Activated T-helper 1 cell treated with Interleukin-2 at 50 U/mL for 16 hours (primary cell): Measurements from ENCODE around the gene RSAD1.

Source experiments
- DNase-seq: peaks from one replicate; pipeline ENCODE4 v3.0.0-alpha.2; 2020; ENCODE audit warnings: low read depth

RSAD1 gene

GRCh38 chr17:50458270-50458669 is 20.4 kb upstream of the RSAD1 start:
- DNase-seq: no peak

GRCh38 chr17:50458701-50459676 is 19.7 kb upstream of the RSAD1 start:
- DNase-seq: no peak

GRCh38 chr17:50459756-50460155 is 18.9 kb upstream of the RSAD1 start:
- no peak for DNase-seq

- no peak for DNase-seq
Measured at GRCh38 chr17:50460831-50461526, 17.7 kb upstream of the RSAD1 start.

GRCh38 chr17:50461550-50462132 is 17.0 kb upstream of the RSAD1 start:
- no peak for DNase-seq

- DNase-seq: no peak
Measured at GRCh38 chr17:50462446-50462845, 16.2 kb upstream of the RSAD1 start.

- DNase-seq: no peak
Measured at GRCh38 chr17:50464121-50464520, 14.5 kb upstream of the RSAD1 start.

- DNase-seq: no peak
Measured at GRCh38 chr17:50464736-50465135, 13.9 kb upstream of the RSAD1 start.

- no peak for DNase-seq
Measured at GRCh38 chr17:50465171-50465570, 13.5 kb upstream of the RSAD1 start.

- no peak for DNase-seq
Measured at GRCh38 chr17:50465635-50466034, 13.0 kb upstream of the RSAD1 start.

- DNase-seq: no peak
Measured at GRCh38 chr17:50466371-50467113, 12.1 kb upstream of the RSAD1 start.

- no peak for DNase-seq
Measured at GRCh38 chr17:50467114-50467854, 11.4 kb upstream of the RSAD1 start.

GRCh38 chr17:50467855-50468303 is 10.8 kb upstream of the RSAD1 start:
- DNase-seq: no peak

- no peak for DNase-seq
Measured at GRCh38 chr17:50468304-50469207, 10.1 kb upstream of the RSAD1 start, which contains the start of gene CHAD. Gene CHAD (minus strand): TSS chr17:50468880. CDS start chr17:50468813, 67 bp downstream.

GRCh38 chr17:50469208-50469605 is 9.5 kb upstream of the RSAD1 start:
- DNase-seq: no peak

- DNase-seq: no peak
Measured at GRCh38 chr17:50469671-50470305, 8.9 kb upstream of the RSAD1 start.

- no peak for DNase-seq
Measured at GRCh38 chr17:50470426-50470825, 8.2 kb upstream of the RSAD1 start.

- no peak for DNase-seq
Measured at GRCh38 chr17:50471009-50471905, 7.4 kb upstream of the RSAD1 start.

- no peak for DNase-seq
Measured at GRCh38 chr17:50472286-50472685, 6.4 kb upstream of the RSAD1 start.
